ENCODE data around the gene DDX54.

GRCh38 chr12:113224955-113225354 lies 39.7 kb upstream of the DDX54 start:
- no peak for TF ChIP-seq EZH2 (IDR thresholded peaks at IDR 0.05)
- TF ChIP-seq POLR2AphosphoS5 (IDR thresholded peaks at IDR 0.05; ENCODE audit: borderline replicate concordance, low read depth, low read length) = no peak

Data from SK-N-MC (cell line).